B cell (primary cell): ENCODE results near the gene SLC35F3. TPM values are rescaled to one million over a fixed set of nuclear protein-coding genes. Genes with fewer than 3 reads are reported as not detected.

Experiments used
- ATAC-seq: fragments of 200-7000 bp; cut with Tn5 transposase; one replicate; pipeline ENCODE4 v1.10.0; 2021; ENCODE audit warnings: low read depth, mild to moderate bottlenecking, moderate number of reproducible peaks, moderate library complexity
- CTCF ChIA-PET: fragments of 350-600 bp; sonication (Branson Sonifier 250); formaldehyde crosslinking; loops from one replicate; lab custom pipeline; 2021; ENCODE audit warnings: antibody characterized with exemption, inconsistent platforms; lab: Charles Lee
- POLR2A ChIA-PET: fragments of 350-600 bp; sonication (Branson Sonifier 250); formaldehyde crosslinking; loops from one replicate; lab custom pipeline; 2021; ENCODE audit warnings: antibody characterized with exemption; lab: Charles Lee
- DNase-seq: peaks from one replicate; pipeline ENCODE4 v3.0.0; 2013
- H2AFZ ChIP-seq: 2 replicates; pipeline ENCODE4 v1.6.1; 2012; ENCODE audit warnings: mild to moderate bottlenecking, low read depth, low read length; ENCODE audit not compliant: insufficient read depth, poor library complexity, severe bottlenecking
- H3K27ac ChIP-seq, 2 donors: 1 replicate in 1 of 2; 2 replicates in 1 of 2; pipeline ENCODE4 v1.5.1; 2012 to 2013; ENCODE audit warnings: low read length in 2 of 2, mild to moderate bottlenecking in 2 of 2, moderate library complexity in 1 of 2
- H3K27me3 ChIP-seq, 4 experiments: fragments of 200-600 bp in 1 of 4; sonication (generic) in 1 of 4; replicated peaks in 1 of 4; 1 replicate in 2 of 4; 2 replicates in 2 of 4; pipeline versions ENCODE4 v1.6.1 to v1.7.0; 2013 to 2016; ENCODE audit warnings: low read length in 3 of 4, mild to moderate bottlenecking in 2 of 4, mixed read lengths in 1 of 4, moderate library complexity in 1 of 4; ENCODE audit not compliant: insufficient read depth in 4 of 4, control insufficient read depth in 3 of 4; ENCODE audit errors: control extremely low read depth in 1 of 4
- H3K36me3 ChIP-seq, 2 experiments: replicated peaks in 1 of 2; 1 replicate in 1 of 2; 2 replicates in 1 of 2; pipeline versions ENCODE4 v1.6.1 to v1.7.1; 2013; ENCODE audit warnings: low read length in 1 of 2; ENCODE audit not compliant: insufficient read depth in 2 of 2, control insufficient read depth in 1 of 2; ENCODE audit errors: control extremely low read depth in 1 of 2, extremely low read depth in 1 of 2
- H3K4me1 ChIP-seq, 2 donors: fragments of 200-600 bp in 1 of 2; sonication (generic) in 1 of 2; 1 replicate in 1 of 2; 2 replicates in 1 of 2; pipeline versions ENCODE4 v1.5.1 to v1.6.1; 2013 to 2017; ENCODE audit warnings: low read length in 2 of 2; ENCODE audit not compliant: control insufficient read depth in 2 of 2, insufficient read depth in 2 of 2
- H3K4me2 ChIP-seq: replicated peaks from 2 replicates; pipeline ENCODE3; 2012; ENCODE audit warnings: mild to moderate bottlenecking, low read depth, low read length; ENCODE audit not compliant: poor library complexity, severe bottlenecking
- H3K4me3 ChIP-seq, 5 experiments: fragments of 200-600 bp in 1 of 5; sonication (generic) in 1 of 5; 1 replicate in 3 of 5; 2 replicates in 2 of 5; pipeline versions ENCODE4 v1.5.1 to v1.7.0; 2011 to 2016; ENCODE audit warnings: low read length in 4 of 5, mild to moderate bottlenecking in 4 of 5, low read depth in 2 of 5, control low read depth in 1 of 5, moderate library complexity in 1 of 5; ENCODE audit not compliant: insufficient read depth in 1 of 5; ENCODE audit errors: control extremely low read depth in 1 of 5, extremely low read depth in 1 of 5
- H3K79me2 ChIP-seq: fragments of 200-600 bp; sonication (generic); one replicate; pipeline ENCODE4 v1.6.0; 2016; ENCODE audit warnings: low read length; ENCODE audit not compliant: control insufficient read depth, insufficient read depth
- H3K9ac ChIP-seq: fragments of 200-600 bp; sonication (generic); 2 replicates; pipeline ENCODE4 v1.6.1; 2017; ENCODE audit warnings: mild to moderate bottlenecking, low read length, moderate library complexity
- H3K9me3 ChIP-seq, 3 donors: one replicate each; pipeline versions ENCODE4 v1.6.1 to v1.7.1; 2013; ENCODE audit warnings: low read length in 2 of 3; ENCODE audit not compliant: control insufficient read depth in 2 of 3, insufficient read depth in 1 of 3; ENCODE audit errors: control extremely low read depth in 1 of 3
- H4K20me1 ChIP-seq: 2 replicates; pipeline ENCODE4 v1.6.0; 2012; ENCODE audit warnings: mild to moderate bottlenecking, low read length; ENCODE audit not compliant: insufficient read depth, control insufficient read depth, poor library complexity, severe bottlenecking
- H3K27ac Mint-ChIP-seq: one replicate; pipeline ENCODE4 v1.8.0; 2021; ENCODE audit warnings: mixed read lengths
- H3K27me3 Mint-ChIP-seq: one replicate; pipeline ENCODE4 v1.8.0; 2021; ENCODE audit warnings: mixed read lengths
- H3K4me1 Mint-ChIP-seq: one replicate; pipeline ENCODE4 v1.8.0; 2021; ENCODE audit warnings: mixed read lengths
- H3K4me3 Mint-ChIP-seq: one replicate; pipeline ENCODE4 v1.8.0; 2021; ENCODE audit warnings: mixed read lengths
- H3K9me3 Mint-ChIP-seq: one replicate; pipeline ENCODE4 v1.8.0; 2022; ENCODE audit warnings: mixed read lengths; ENCODE audit not compliant: insufficient read depth
- EZH2 ChIP-seq: IDR thresholded peaks from 2 replicates; pipeline ENCODE4 v1.6.1; 2012; ENCODE audit warnings: borderline replicate concordance, low read depth, mild to moderate bottlenecking, moderate library complexity, low read length; ENCODE audit not compliant: insufficient read depth, poor library complexity, severe bottlenecking
- WGBS: methylation state at CpG from one replicate; pipeline ENCODE4 v1.1.5; 2013; ENCODE audit warnings: missing lambda C conversion rate; ENCODE audit not compliant: insufficient coverage; 5-methylcytosine and 5-hydroxymethylcytosine counted together
- intact Hi-C: fragments of 100-400 bp; cut with micrococcal nuclease; formaldehyde crosslinking; loops from one replicate; pipeline ENCODE4 v1.10.0; 2022
- polyA plus RNA-seq: library from polyadenylated mRNA; depleted of rRNA; stranded (reverse); fragments of >200 nt; gene quantifications from 2 replicates; pipeline ENCODE4 v1.2.3, GENCODE V29; 2012
- total RNA-seq, 2 donors: library from RNA; stranded (reverse); fragments of 120-200 nt in 1 of 2; gene quantifications; 1 replicate in 1 of 2; 2 replicates in 1 of 2; pipeline versions ENCODE4 v1.2.3 to v1.2.4, GENCODE V29; 2013 to 2022
- TF ChIP-seq, protein P1 (sequence below): fragments of 200-600 bp; IDR thresholded peaks from one replicate; pipeline ENCODE4 v1.8.0; 2022; ENCODE audit warnings: antibody characterized with exemption, mild to moderate bottlenecking

SLC35F3 gene
- total and polyA plus RNA-seq, 2 donors (not counting 1 experiment from before 2014, with no cell fraction given): not detected

DNA sequence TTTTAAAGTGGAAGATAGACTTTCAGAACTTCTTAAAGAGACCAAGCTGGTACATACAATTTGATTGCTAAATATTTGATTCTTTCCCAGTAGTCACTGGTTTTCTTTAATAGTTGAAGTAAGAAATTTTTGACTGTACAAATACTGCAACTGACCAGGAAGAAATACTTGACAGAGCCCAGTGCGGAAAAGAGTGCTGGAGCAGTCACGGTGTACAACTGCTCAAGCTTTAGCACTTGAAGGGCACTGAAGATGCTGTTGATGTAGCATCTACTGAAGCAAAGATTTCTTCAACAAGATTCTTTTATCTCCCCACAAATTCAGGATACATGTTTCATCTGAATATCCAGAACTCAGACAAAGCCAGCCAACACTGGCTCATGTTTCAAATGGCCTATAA lies 41.5 kb downstream of the SLC35F3 start:
- peaks cover 0 to 2% (median 0%) of the 10 kb centered on the region in 3 donors for H3K9me3 ChIP-seq
- no peaks in the 10 kb centered on the region for H3K27me3 ChIP-seq
- H3K4me2 ChIP-seq: no peak overlapping the region
- POLR2A ChIA-PET: no interaction called here
- no peak overlapping the region for H3K27ac Mint-ChIP-seq
- no peaks in the 10 kb centered on the region for H3K27me3 Mint-ChIP-seq
- H3K4me3 ChIP-seq: no peak overlapping the region
- no peaks in the 10 kb centered on the region for H3K36me3 ChIP-seq
- H3K27ac ChIP-seq: no peak overlapping the region
- H2AFZ ChIP-seq: no peak overlapping the region
- no peak overlapping the region for H3K4me3 Mint-ChIP-seq
- 85% methylated on average over 2 of the region's 2 CpGs for WGBS
- ATAC-seq (no peak), DNase-seq (no peak)
- TF ChIP-seq, protein P1, sequence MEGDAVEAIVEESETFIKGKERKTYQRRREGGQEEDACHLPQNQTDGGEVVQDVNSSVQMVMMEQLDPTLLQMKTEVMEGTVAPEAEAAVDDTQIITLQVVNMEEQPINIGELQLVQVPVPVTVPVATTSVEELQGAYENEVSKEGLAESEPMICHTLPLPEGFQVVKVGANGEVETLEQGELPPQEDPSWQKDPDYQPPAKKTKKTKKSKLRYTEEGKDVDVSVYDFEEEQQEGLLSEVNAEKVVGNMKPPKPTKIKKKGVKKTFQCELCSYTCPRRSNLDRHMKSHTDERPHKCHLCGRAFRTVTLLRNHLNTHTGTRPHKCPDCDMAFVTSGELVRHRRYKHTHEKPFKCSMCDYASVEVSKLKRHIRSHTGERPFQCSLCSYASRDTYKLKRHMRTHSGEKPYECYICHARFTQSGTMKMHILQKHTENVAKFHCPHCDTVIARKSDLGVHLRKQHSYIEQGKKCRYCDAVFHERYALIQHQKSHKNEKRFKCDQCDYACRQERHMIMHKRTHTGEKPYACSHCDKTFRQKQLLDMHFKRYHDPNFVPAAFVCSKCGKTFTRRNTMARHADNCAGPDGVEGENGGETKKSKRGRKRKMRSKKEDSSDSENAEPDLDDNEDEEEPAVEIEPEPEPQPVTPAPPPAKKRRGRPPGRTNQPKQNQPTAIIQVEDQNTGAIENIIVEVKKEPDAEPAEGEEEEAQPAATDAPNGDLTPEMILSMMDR: no peak
- no peak for TF ChIP-seq EZH2
- no peaks in the 10 kb centered on the region for H4K20me1 ChIP-seq
- intact Hi-C loops: no loop called here
- no peaks in the 10 kb centered on the region for H3K9me3 Mint-ChIP-seq
- no peaks in the 10 kb centered on the region for H3K79me2 ChIP-seq
- H3K4me1 ChIP-seq: no peaks in the 10 kb centered on the region
- CTCF ChIA-PET: no interaction called here
- H3K4me1 Mint-ChIP-seq: no peaks in the 10 kb centered on the region
- H3K9ac ChIP-seq: no peak overlapping the region

DNA sequence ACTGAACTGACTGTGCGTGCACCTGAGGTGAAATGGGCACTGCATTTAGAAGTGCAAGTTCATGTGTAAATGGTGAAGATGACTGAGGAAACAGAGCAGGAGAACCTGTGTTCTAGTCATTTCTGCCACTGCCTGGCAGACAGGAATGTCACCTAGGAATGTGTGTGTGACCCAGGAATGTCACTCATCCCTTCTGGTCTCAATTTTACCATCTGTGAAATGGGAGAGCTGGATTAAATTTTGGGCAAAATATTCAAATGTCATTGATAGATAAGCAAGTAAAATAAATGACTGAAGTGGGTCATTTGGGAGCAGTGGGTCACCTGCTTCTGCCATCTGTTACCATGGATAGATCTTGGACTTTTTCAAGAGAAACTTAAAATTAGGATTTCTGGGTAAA lies 42.2 kb downstream of the SLC35F3 start:
- H3K4me1 Mint-ChIP-seq: no peaks in the 10 kb centered on the region

More for the DNA sequence above, 42.2 kb downstream of the SLC35F3 start:
- H3K4me3 ChIP-seq: no peak overlapping the region
- Mint-ChIP-seq H3K9me3 (peaks cover 4% of the 10 kb centered on the region), H3K27me3 (no peaks in the 10 kb centered on the region), H3K4me3 (no peak overlapping the region), H3K27ac (no peak overlapping the region)
- H3K4me2 ChIP-seq: no peak overlapping the region
- no peaks in the 10 kb centered on the region for H3K79me2 ChIP-seq
- POLR2A ChIA-PET: no interaction called here
- no peak for TF ChIP-seq EZH2
- TF ChIP-seq, protein P1: no peak
- H3K9me3 ChIP-seq: peaks cover 0 to 6% (median 0%) of the 10 kb centered on the region in 3 donors
- no peak overlapping the region for H3K9ac ChIP-seq
- no peak overlapping the region for H2AFZ ChIP-seq
- no peaks in the 10 kb centered on the region for H4K20me1 ChIP-seq
- ATAC-seq (no peak), DNase-seq (no peak)
- WGBS: 91% methylated on average over 1 of the region's 1 CpG
- intact Hi-C loops: no loop called here
- no peak overlapping the region for H3K27ac ChIP-seq
- H3K4me1 ChIP-seq: no peaks in the 10 kb centered on the region
- CTCF ChIA-PET: no interaction called here
- H3K27me3 ChIP-seq: no peaks in the 10 kb centered on the region
- no peaks in the 10 kb centered on the region for H3K36me3 ChIP-seq
